Measurements from ENCODE around the gene SLC25A1. TPM values are rescaled to one million over a fixed set of nuclear protein-coding genes. Genes with fewer than 3 reads are reported as not detected.
A peak's percentile ranks its signal among the peaks of the same experiment; 100 is the strongest.

Gene SLC25A1
- total RNA-seq, 6 experiments from 2014 or later = 80.2 to 128 (median 114) TPM

DNA sequence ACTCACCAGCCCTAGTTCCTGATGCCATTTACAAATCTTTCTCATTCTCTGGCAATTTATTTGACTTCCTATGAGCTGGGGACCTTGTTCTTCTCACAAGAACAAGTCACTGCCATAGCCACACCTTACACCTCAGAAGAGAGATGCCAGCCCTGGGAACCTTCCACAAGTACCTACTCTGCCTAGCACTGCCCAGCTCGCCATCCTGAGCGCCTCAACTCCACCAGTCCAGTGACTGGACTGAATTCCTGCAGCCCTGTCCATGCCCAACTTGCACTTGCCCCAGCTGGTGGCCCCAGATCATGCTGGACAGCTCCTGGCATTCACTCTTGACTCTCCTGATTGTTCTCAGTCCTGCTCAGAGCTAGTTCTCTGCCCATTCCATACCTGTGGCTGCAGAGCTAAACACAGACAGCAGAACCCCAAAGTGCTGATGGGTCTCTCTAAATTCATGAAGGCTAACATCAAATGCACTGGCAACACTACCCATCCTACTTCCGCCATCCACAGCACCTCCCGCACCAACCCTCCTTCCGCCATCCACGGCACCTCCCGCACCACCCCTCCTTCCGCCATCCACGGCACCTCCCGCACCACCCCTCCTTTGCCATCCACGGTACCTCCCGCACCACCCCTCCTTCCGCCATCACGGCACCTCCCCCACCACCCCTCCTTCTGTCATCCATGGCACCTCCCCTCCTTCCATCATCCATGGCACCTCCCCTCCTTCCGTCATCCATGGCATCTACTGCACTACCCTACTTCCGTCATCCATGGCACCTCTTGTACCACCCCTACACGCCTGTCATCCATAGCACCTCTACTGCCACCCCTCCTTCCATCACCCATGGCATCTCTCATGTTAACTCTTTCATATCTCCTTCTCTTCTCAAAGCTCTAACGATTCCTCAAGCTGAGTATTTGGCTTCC is 23.6 kb upstream of the SLC25A1 start:
- no peak for TF ChIP-seq POLR2A (IDR thresholded peaks at IDR 0.05)
- TF ChIP-seq, protein P1, sequence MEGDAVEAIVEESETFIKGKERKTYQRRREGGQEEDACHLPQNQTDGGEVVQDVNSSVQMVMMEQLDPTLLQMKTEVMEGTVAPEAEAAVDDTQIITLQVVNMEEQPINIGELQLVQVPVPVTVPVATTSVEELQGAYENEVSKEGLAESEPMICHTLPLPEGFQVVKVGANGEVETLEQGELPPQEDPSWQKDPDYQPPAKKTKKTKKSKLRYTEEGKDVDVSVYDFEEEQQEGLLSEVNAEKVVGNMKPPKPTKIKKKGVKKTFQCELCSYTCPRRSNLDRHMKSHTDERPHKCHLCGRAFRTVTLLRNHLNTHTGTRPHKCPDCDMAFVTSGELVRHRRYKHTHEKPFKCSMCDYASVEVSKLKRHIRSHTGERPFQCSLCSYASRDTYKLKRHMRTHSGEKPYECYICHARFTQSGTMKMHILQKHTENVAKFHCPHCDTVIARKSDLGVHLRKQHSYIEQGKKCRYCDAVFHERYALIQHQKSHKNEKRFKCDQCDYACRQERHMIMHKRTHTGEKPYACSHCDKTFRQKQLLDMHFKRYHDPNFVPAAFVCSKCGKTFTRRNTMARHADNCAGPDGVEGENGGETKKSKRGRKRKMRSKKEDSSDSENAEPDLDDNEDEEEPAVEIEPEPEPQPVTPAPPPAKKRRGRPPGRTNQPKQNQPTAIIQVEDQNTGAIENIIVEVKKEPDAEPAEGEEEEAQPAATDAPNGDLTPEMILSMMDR (IDR thresholded peaks at IDR 0.05) = no peak
- peak in 1 of 3 donors; percentile 42 for DNase-seq
- Histone ChIP-seq H3K4me1 (no peaks in the 10 kb centered on the region), H3K4me3 (no peak overlapping the region), H3K27me3 (no peaks in the 10 kb centered on the region), H3K36me3 (no peaks in the 10 kb centered on the region), H3K27ac (no peak overlapping the region), H3K9me3 (no peaks in the 10 kb centered on the region)
- ATAC-seq = peak in 1 of 4 donors; percentile 56
- 91% methylated on average over 18 of the region's 18 CpGs for WGBS (ENCODE audit: insufficient coverage, low coverage, low lambda C conversion rate, missing lambda C conversion rate)
- intact Hi-C loops (cut with DNase I) = no loop called here

GRCh38 chr22:19201130-19201868 is 22.8 kb upstream of the SLC25A1 start:
- Histone ChIP-seq H3K4me1 (no peaks in the 10 kb centered on the region), H3K27me3 (no peaks in the 10 kb centered on the region), H3K4me3 (no peak overlapping the region), H3K27ac (no peak overlapping the region), H3K9me3 (no peaks in the 10 kb centered on the region), H3K36me3 (no peaks in the 10 kb centered on the region)
- ATAC-seq = no peak
- WGBS (ENCODE audit: insufficient coverage, low coverage, low lambda C conversion rate, missing lambda C conversion rate) = 92% methylated on average over 9 of the region's 23 CpGs
- intact Hi-C loops (cut with DNase I) = no loop called here
- TF ChIP-seq POLR2A (IDR thresholded peaks at IDR 0.05) = no peak
- no peak for DNase-seq

DNA sequence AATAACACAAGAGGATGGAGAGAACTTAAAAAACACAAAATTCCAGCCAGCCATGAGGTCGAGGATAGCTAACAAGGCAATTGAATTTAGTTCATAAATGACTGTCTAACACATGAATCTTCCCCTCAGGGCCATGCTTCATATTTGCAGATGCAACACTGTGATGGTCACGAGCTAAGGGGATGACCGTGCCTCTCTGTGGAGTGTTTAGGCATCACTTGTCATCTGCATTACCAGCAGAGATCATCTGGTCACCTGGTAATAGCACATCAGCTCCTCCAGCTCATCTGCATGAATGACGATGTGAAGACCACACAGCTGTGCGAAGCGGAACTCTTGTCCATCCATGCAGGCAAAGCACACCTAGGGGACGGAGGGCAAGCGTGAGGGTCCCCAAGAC is 20.9 kb upstream of the SLC25A1 start:
- no peak overlapping the region for H3K4me3 ChIP-seq
- no peaks in the 10 kb centered on the region for H3K9me3 ChIP-seq
- intact Hi-C loops (cut with DNase I) = no loop called here
- no peaks in the 10 kb centered on the region for H3K27me3 ChIP-seq
- no peaks in the 10 kb centered on the region for H3K36me3 ChIP-seq
- H3K27ac ChIP-seq = no peak overlapping the region
- DNase-seq = no peak
- WGBS (ENCODE audit: insufficient coverage, low coverage, low lambda C conversion rate, missing lambda C conversion rate) = 86% methylated on average over 6 of the region's 8 CpGs
- H3K4me1 ChIP-seq = no peaks in the 10 kb centered on the region
- no peak for TF ChIP-seq POLR2A (IDR thresholded peaks at IDR 0.05)
- TF ChIP-seq, protein P1 (IDR thresholded peaks at IDR 0.05) = no peak
- ATAC-seq = no peak

DNA sequence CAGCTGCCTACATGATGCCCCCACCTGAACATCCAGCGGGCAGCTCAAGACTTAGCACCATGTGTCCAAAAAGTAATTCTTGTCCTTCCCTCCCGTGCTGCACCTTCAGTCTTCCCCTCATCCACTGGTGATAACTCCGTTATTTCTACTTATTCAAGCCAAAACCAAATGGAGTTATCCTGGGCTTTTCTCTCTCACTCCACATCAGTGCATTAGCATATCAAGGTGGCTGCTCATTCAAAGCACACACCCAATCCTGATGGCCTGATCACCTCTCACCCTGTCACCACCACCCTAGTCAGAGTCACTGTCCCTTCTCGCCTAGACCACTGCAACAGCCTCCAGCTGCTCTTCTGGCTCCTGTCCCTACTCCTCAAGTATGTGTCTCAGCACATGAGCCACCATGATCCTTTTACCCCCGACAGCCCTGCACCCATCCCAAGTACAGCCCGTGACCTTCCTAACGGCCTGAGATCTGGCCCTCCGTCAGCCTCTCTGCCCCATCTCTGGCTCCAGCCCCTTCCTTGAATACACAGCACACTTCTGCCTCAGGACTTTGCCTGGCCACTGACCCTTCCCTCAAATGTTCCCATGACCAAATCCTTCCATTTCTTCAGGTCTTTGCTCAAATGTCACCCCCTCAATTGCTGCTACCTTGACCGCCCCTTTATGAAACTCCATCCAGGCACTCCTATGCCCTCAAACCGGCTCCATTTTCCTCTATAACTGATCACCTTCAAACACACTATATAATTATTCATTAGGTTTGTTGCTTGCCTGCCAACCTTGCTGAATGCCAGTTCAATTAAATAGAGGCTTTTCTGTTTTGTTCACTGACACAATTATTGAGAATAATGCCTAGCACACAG is 19.7 kb upstream of the SLC25A1 start:
- no peak for DNase-seq
- Histone ChIP-seq H3K36me3 (no peaks in the 10 kb centered on the region), H3K27me3 (no peaks in the 10 kb centered on the region), H3K9me3 (no peaks in the 10 kb centered on the region), H3K4me3 (no peak overlapping the region), H3K4me1 (no peaks in the 10 kb centered on the region), H3K27ac (no peak overlapping the region)
- TF ChIP-seq POLR2A (IDR thresholded peaks at IDR 0.05) = no peak
- TF ChIP-seq, protein P1 (IDR thresholded peaks at IDR 0.05) = no peak
- WGBS (ENCODE audit: insufficient coverage, low coverage, low lambda C conversion rate, missing lambda C conversion rate) = 89% methylated on average over 8 of the region's 10 CpGs
- ATAC-seq = no peak
- intact Hi-C loops (cut with DNase I) = no loop called here
